Activated CD8-positive, alpha-beta T cell treated with anti-CD3 and anti-CD28 coated beads for 36 hours (primary cell): ENCODE measurements around the gene ASTN1. TPM values are rescaled to one million over a fixed set of nuclear protein-coding genes. Genes with fewer than 3 reads are reported as not detected.

Experiments
- ATAC-seq: fragments of 200-7000 bp; cut with Tn5 transposase; one replicate; pipeline ENCODE4 v1.10.0; 2021; ENCODE audit warnings: mild to moderate bottlenecking, moderate library complexity
- CTCF ChIA-PET: fragments of 350-600 bp; sonication (Branson Sonifier 250); formaldehyde crosslinking; loops from one replicate; lab custom pipeline; 2021; ENCODE audit warnings: antibody characterized with exemption; lab: Charles Lee
- POLR2A ChIA-PET: fragments of 350-600 bp; sonication (Branson Sonifier 250); formaldehyde crosslinking; loops from one replicate; lab custom pipeline; 2021; ENCODE audit warnings: antibody characterized with exemption; lab: Charles Lee
- DNase-seq: peaks from one replicate; pipeline ENCODE4 v3.0.0-alpha.2; 2020
- H3K27ac Mint-ChIP-seq: one replicate; pipeline ENCODE4 v1.8.0; 2021; ENCODE audit warnings: mild to moderate bottlenecking, mixed read lengths
- H3K27me3 Mint-ChIP-seq: one replicate; pipeline ENCODE4 v1.8.0; 2021; ENCODE audit warnings: mixed read lengths
- H3K36me3 Mint-ChIP-seq: one replicate; pipeline ENCODE4 v1.8.0; 2021; ENCODE audit warnings: low read depth, mixed read lengths
- H3K4me1 Mint-ChIP-seq: one replicate; pipeline ENCODE4 v1.8.0; 2021; ENCODE audit warnings: low read depth, mixed read lengths
- H3K4me3 Mint-ChIP-seq: one replicate; pipeline ENCODE4 v1.8.0; 2021; ENCODE audit warnings: mild to moderate bottlenecking, moderate library complexity, mixed read lengths
- H3K9me3 Mint-ChIP-seq: one replicate; pipeline ENCODE4 v1.8.0; 2021; ENCODE audit warnings: mixed read lengths
- intact Hi-C: fragments of 100-400 bp; cut with micrococcal nuclease; formaldehyde crosslinking; loops from one replicate; pipeline ENCODE4 v1.10.0; 2022
- total RNA-seq, 2 experiments: library from RNA; stranded (reverse); gene quantifications; one replicate each; pipeline ENCODE4 v1.2.3, GENCODE V29; 2021
- TF ChIP-seq, protein P1 (sequence below): fragments of 200-600 bp; IDR thresholded peaks from one replicate; pipeline ENCODE4 v1.8.0; 2022; ENCODE audit warnings: antibody characterized with exemption, mild to moderate bottlenecking

The ASTN1 gene
- total RNA-seq, 2 experiments from 2014 or later, result not detected

DNA sequence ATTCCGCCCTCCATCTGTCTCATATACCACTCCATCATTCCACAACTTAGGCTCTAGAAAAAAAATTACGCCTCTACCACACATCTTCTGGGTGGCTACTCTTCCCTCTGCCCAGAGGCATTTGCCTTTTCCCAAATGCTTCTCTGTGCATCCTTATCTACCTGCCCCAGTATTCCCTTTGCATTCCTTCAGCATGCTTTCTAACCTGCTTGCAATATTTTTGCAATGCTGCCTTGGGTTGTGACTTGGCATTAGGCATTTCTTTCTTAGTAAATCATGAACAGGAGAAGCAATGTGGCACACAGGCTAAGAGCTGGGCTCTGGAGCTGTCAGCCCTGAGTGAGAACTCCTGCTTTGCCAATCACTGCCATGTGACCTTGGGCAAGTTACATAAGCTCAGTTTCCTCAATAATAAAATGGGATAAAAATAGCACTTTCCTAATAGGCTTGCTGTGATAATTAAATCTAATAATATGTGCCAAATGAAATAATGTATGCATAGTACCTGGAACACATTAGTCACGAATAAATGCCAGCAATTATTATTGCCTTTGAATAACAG lies 276.0 kb downstream of the ASTN1 start:
- H3K9me3 Mint-ChIP-seq, result no peaks in the 10 kb centered on the region
- DNase-seq, result no peak
- no peak overlapping the region for H3K4me3 Mint-ChIP-seq
- no peak for ATAC-seq
- H3K27me3 Mint-ChIP-seq, result peaks cover 2% of the 10 kb centered on the region
- intact Hi-C loops, result no loop called here
- no peaks in the 10 kb centered on the region for H3K36me3 Mint-ChIP-seq
- CTCF ChIA-PET, result no interaction called here
- no peak overlapping the region for H3K27ac Mint-ChIP-seq
- H3K4me1 Mint-ChIP-seq, result no peaks in the 10 kb centered on the region
- TF ChIP-seq, protein P1, sequence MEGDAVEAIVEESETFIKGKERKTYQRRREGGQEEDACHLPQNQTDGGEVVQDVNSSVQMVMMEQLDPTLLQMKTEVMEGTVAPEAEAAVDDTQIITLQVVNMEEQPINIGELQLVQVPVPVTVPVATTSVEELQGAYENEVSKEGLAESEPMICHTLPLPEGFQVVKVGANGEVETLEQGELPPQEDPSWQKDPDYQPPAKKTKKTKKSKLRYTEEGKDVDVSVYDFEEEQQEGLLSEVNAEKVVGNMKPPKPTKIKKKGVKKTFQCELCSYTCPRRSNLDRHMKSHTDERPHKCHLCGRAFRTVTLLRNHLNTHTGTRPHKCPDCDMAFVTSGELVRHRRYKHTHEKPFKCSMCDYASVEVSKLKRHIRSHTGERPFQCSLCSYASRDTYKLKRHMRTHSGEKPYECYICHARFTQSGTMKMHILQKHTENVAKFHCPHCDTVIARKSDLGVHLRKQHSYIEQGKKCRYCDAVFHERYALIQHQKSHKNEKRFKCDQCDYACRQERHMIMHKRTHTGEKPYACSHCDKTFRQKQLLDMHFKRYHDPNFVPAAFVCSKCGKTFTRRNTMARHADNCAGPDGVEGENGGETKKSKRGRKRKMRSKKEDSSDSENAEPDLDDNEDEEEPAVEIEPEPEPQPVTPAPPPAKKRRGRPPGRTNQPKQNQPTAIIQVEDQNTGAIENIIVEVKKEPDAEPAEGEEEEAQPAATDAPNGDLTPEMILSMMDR, result no peak
- POLR2A ChIA-PET, result no interaction called here

DNA sequence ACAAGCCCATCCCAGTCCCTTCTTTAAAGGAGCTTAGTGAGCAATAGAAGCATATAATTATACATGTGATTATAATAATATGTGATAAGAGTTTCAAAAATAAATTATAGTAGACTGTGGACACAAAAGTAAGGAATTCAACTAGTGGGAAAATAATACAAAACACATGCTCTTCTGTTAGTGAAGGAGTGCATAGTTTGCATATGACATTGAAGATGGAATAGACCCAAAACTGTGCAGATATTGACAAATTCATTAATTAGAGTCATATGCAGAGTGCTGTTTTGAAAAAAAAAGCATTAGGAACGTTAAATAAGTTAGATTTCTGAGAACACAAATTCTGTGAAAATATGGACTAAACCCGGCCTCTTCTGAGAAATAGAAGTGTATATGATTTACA lies 278.8 kb downstream of the ASTN1 start:
- no peaks in the 10 kb centered on the region for H3K36me3 Mint-ChIP-seq
- H3K4me1 Mint-ChIP-seq, result no peaks in the 10 kb centered on the region
- ChIA-PET CTCF (no interaction called here), POLR2A (no interaction called here)
- TF ChIP-seq, protein P1, result no peak
- peaks cover 4% of the 10 kb centered on the region for H3K27me3 Mint-ChIP-seq
- no peak overlapping the region for H3K27ac Mint-ChIP-seq
- ATAC-seq (no peak), DNase-seq (no peak)
- H3K4me3 Mint-ChIP-seq, result no peak overlapping the region
- intact Hi-C loops, result no loop called here
- no peaks in the 10 kb centered on the region for H3K9me3 Mint-ChIP-seq

- TF ChIP-seq, protein P1, result no peak
- Mint-ChIP-seq H3K4me3 (no peak overlapping the region), H3K27me3 (peaks cover 4% of the 10 kb centered on the region), H3K4me1 (no peaks in the 10 kb centered on the region), H3K9me3 (no peaks in the 10 kb centered on the region), H3K27ac (no peak overlapping the region), H3K36me3 (no peaks in the 10 kb centered on the region)
- ChIA-PET POLR2A (no interaction called here), CTCF (no interaction called here)
- no peak for ATAC-seq
- DNase-seq, result no peak
- intact Hi-C loops, result no loop called here
Observed at GRCh38 chr1:176885341-176885740, 279.2 kb downstream of the ASTN1 start.

DNA sequence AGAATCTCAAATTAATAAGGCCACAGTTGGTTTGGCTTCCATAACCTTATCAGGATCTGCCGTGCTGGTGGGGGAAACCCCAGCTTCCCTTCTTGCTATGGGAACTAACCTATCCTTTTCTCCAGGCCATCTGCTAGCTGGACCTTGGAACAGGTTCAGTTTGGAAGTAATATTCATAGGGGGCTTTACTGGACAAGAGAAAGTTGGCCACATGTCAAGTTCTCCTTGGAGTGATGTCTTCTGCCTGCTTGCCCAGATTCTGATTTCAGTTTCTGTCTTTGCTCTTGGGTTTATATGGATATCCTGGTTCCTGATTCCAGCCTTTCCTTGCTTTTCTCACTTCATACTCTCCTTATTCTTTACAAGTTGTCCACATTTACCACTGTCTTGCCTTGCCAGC lies 279.6 kb downstream of the ASTN1 start:
- no peak for ATAC-seq
- no peaks in the 10 kb centered on the region for H3K9me3 Mint-ChIP-seq
- CTCF ChIA-PET, result no interaction called here
- POLR2A ChIA-PET, result no interaction called here
- no peaks in the 10 kb centered on the region for H3K4me1 Mint-ChIP-seq
- peaks cover 4% of the 10 kb centered on the region for H3K27me3 Mint-ChIP-seq
- TF ChIP-seq, protein P1, result no peak
- H3K4me3 Mint-ChIP-seq, result no peak overlapping the region
- no peak for DNase-seq
- intact Hi-C loops, result loop anchor here (5.0 kb wide), 1 partner anchor 508 kb away; no protein-coding TSS in a partner anchor
- H3K27ac Mint-ChIP-seq, result no peak overlapping the region
- no peaks in the 10 kb centered on the region for H3K36me3 Mint-ChIP-seq

DNA sequence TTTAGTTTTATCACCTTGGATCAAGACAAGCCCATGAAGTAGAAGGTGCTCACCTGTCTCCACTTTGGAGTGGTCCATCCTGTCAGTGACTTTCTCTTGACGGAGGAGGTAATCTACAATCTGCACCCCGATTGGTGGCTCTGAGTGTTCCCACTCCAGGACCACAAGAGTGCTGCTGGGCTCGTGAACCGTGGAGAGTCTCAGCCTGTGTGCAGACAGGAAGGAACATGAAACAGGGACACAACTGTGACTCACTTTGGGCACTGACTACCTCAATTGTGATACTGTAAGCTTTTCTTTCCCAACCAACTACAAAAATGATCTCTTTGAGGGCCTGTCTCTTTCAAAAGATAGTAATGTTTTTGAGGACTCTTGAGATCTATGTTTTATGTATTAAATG lies 280.2 kb downstream of the ASTN1 start:
- TF ChIP-seq, protein P1, result no peak
- H3K4me1 Mint-ChIP-seq, result no peaks in the 10 kb centered on the region
- no peak overlapping the region for H3K27ac Mint-ChIP-seq
- no peak overlapping the region for H3K4me3 Mint-ChIP-seq
- intact Hi-C loops, result loop anchor here (5.0 kb wide), 1 partner anchor 507 kb away; no protein-coding TSS in a partner anchor
- no peaks in the 10 kb centered on the region for H3K9me3 Mint-ChIP-seq
- CTCF ChIA-PET, result no interaction called here
- ATAC-seq (no peak), DNase-seq (no peak)
- POLR2A ChIA-PET, result no interaction called here
- no peaks in the 10 kb centered on the region for H3K36me3 Mint-ChIP-seq
- peaks cover 4% of the 10 kb centered on the region for H3K27me3 Mint-ChIP-seq
